SK-N-SH (cell line): ENCODE measurements around the gene ARID4B. TPM values are rescaled to one million over a fixed set of nuclear protein-coding genes. Genes with fewer than 3 reads are reported as not detected.

Experiments used
- CTCF ChIA-PET: fragments of 300-600, 350-600 bp; formaldehyde crosslinking; extraction: SDS; loops from one replicate; lab custom pipeline; 2021; lab: Yijun Ruan, JAX
- POLR2A ChIA-PET: fragments of 350-600 bp; sonication (Branson Sonifier 250); formaldehyde crosslinking; extraction: SDS; loops from one replicate; lab custom pipeline; 2020; ENCODE audit warnings: antibody characterized with exemption, inconsistent platforms; lab: Yijun Ruan, JAX
- DNase-seq: peaks from one replicate; pipeline ENCODE4 v3.0.0; 2012
- H2AFZ ChIP-seq: fragments of 200-600 bp; sonication (generic); 2 replicates; pipeline ENCODE4 v1.8.1; 2016; ENCODE audit warnings: antibody characterized with exemption, mild to moderate bottlenecking, low read depth
- H3F3A ChIP-seq: fragments of 200-600 bp; sonication (generic); replicated peaks from 2 replicates; pipeline ENCODE3; 2016; ENCODE audit warnings: antibody characterized with exemption, mild to moderate bottlenecking; ENCODE audit not compliant: insufficient read depth
- H3K27ac ChIP-seq, 2 experiments: fragments of 200-500 bp in 1 of 2; fragments of 200-600 bp in 1 of 2; sonication (Bioruptor generic) in 1 of 2; sonication (generic), shearing (Covaris generic) in 1 of 2; 2 replicates each; pipeline versions ENCODE4 v1.5.1 to v1.6.1; 2014 to 2016; ENCODE audit warnings: low read depth in 2 of 2, inconsistent platforms in 1 of 2, low read length in 1 of 2, mild to moderate bottlenecking in 1 of 2, mixed read lengths in 1 of 2
- H3K27me3 ChIP-seq: fragments of 200-600 bp; sonication (generic), shearing (Covaris generic); 2 replicates; pipeline ENCODE4 v1.6.1; 2016; ENCODE audit warnings: mixed run types; ENCODE audit not compliant: insufficient read depth
- H3K36me3 ChIP-seq, 2 experiments: fragments of 200-500 bp in 1 of 2; fragments of 200-600 bp in 1 of 2; sonication (Bioruptor generic) in 1 of 2; sonication (generic) in 1 of 2; replicated peaks in 1 of 2; 2 replicates each; pipeline versions ENCODE3 to v1.5.1; 2014 to 2016; ENCODE audit warnings: low read length in 1 of 2, mild to moderate bottlenecking in 1 of 2; ENCODE audit not compliant: insufficient read depth in 2 of 2, control insufficient read depth in 1 of 2
- H3K4me1 ChIP-seq, 2 experiments: fragments of 200-500 bp in 1 of 2; fragments of 200-600 bp in 1 of 2; sonication (Bioruptor generic) in 1 of 2; sonication (generic), shearing (Covaris generic) in 1 of 2; 2 replicates each; pipeline versions ENCODE4 v1.5.1 to v1.6.1; 2014 to 2016; ENCODE audit warnings: low read depth in 1 of 2, low read length in 1 of 2, mixed run types in 1 of 2; ENCODE audit not compliant: insufficient read depth in 2 of 2, control insufficient read depth in 1 of 2
- H3K4me2 ChIP-seq: fragments of 200-600 bp; sonication (generic), shearing (Covaris generic); 2 replicates; pipeline ENCODE4 v1.6.1; 2017; ENCODE audit warnings: mixed run types
- H3K4me3 ChIP-seq, 2 experiments: fragments of 200-500 bp in 1 of 2; fragments of 200-600 bp in 1 of 2; sonication (Bioruptor generic) in 1 of 2; sonication (generic), shearing (Covaris generic) in 1 of 2; 2 replicates each; pipeline versions ENCODE4 v1.5.1 to v1.8.1; 2014 to 2016; ENCODE audit warnings: low read depth in 2 of 2, inconsistent platforms in 1 of 2, low read length in 1 of 2, mild to moderate bottlenecking in 1 of 2, mixed read lengths in 1 of 2, moderate library complexity in 1 of 2
- H3K79me2 ChIP-seq: fragments of 200-600 bp; sonication (generic); 2 replicates; pipeline ENCODE4 v1.8.1; 2017; ENCODE audit warnings: mild to moderate bottlenecking; ENCODE audit not compliant: insufficient read depth
- H3K9ac ChIP-seq: fragments of 200-600 bp; sonication (generic); 2 replicates; pipeline ENCODE4 v1.6.1; 2017; ENCODE audit warnings: mixed run types
- H3K9me2 ChIP-seq: fragments of 200-600 bp; sonication (generic); 2 replicates; pipeline ENCODE4 v1.6.1; 2017; ENCODE audit warnings: mixed run types
- H3K9me3 ChIP-seq: fragments of 200-600 bp; sonication (generic); 2 replicates; pipeline ENCODE4 v1.6.1; 2017; ENCODE audit warnings: mixed run types, mild to moderate bottlenecking, moderate library complexity
- H4K20me1 ChIP-seq: fragments of 200-600 bp; sonication (generic); 2 replicates; pipeline ENCODE4 v1.6.1; 2017; ENCODE audit warnings: mild to moderate bottlenecking, mixed run types; ENCODE audit not compliant: insufficient read depth
- CTCF ChIP-seq: fragments of 200-600 bp; sonication (generic); IDR thresholded peaks from 2 replicates; pipeline ENCODE4 v1.6.1; 2017; ENCODE audit warnings: antibody characterized with exemption, mild to moderate bottlenecking, moderate library complexity
- ELF1 ChIP-seq: IDR thresholded peaks from 2 replicates; pipeline ENCODE4 v1.4.0; 2012
- EZH2phosphoT487 ChIP-seq: fragments of 200-600 bp; sonication (generic); IDR thresholded peaks from 2 replicates; pipeline ENCODE4 v1.6.1; 2017; ENCODE audit warnings: low read depth, mixed run types, mild to moderate bottlenecking, antibody characterized with exemption, moderate library complexity, borderline replicate concordance
- FOXJ3 ChIP-seq: sonication (generic); formaldehyde crosslinking; IDR thresholded peaks from 2 replicates; pipeline ENCODE4 v1.5.1; 2020; ENCODE audit warnings: mild to moderate bottlenecking, missing genetic modification reagents
- IRF3 ChIP-seq: fragments of 150-350 bp; IDR thresholded peaks from 2 replicates; pipeline ENCODE4 v1.6.1; 2016; ENCODE audit warnings: mild to moderate bottlenecking, low read depth, low read length
- JUND ChIP-seq: IDR thresholded peaks from 2 replicates; pipeline ENCODE4 v1.4.0; 2012
- MAX ChIP-seq: IDR thresholded peaks from 2 replicates; pipeline ENCODE4 v1.4.0; 2012; ENCODE audit warnings: low read depth
- PBX3 ChIP-seq: IDR thresholded peaks from 2 replicates; pipeline ENCODE4; 2012
- RCOR1 ChIP-seq: fragments of 150-350 bp; IDR thresholded peaks from 2 replicates; pipeline ENCODE4 v1.6.1; 2017; ENCODE audit warnings: antibody characterized with exemption, low read length
- REST ChIP-seq: IDR thresholded peaks from 2 replicates; pipeline ENCODE4 v1.6.1; 2012; ENCODE audit warnings: mild to moderate bottlenecking, low read depth, low read length, moderate library complexity
- RXRA ChIP-seq: IDR thresholded peaks from 2 replicates; pipeline ENCODE4 v1.4.0; 2012; ENCODE audit warnings: low read depth, mild to moderate bottlenecking, borderline replicate concordance
- SMC3 ChIP-seq: IDR thresholded peaks from 2 replicates; pipeline ENCODE4 v1.6.1; 2012; ENCODE audit warnings: low read depth, low read length, improper control_type of control experiment
- TEAD4 ChIP-seq: IDR thresholded peaks from 2 replicates; pipeline ENCODE4 v1.4.0; 2012; ENCODE audit warnings: mild to moderate bottlenecking, borderline replicate concordance; ENCODE audit not compliant: insufficient read depth
- USF1 ChIP-seq: IDR thresholded peaks from 2 replicates; pipeline ENCODE4 v1.4.0; 2012; ENCODE audit warnings: low read depth, borderline replicate concordance
- USF2 ChIP-seq: fragments of 150-350 bp; IDR thresholded peaks from 2 replicates; pipeline ENCODE4 v1.6.1; 2017; ENCODE audit warnings: antibody characterized with exemption, low read length, low read depth, borderline replicate concordance
- WGBS: methylation state at CpG from one replicate; pipeline ENCODE4 v1.1.6; 2017; ENCODE audit warnings: low lambda C conversion rate; 5-methylcytosine and 5-hydroxymethylcytosine counted together
- polyA plus RNA-seq, 3 experiments: library from polyadenylated mRNA; depleted of rRNA; stranded (reverse); fragments of >200 nt; gene quantifications; 2 replicates each; pipeline ENCODE4 v1.2.3, GENCODE V29; 2012

Gene ARID4B
- polyA plus RNA-seq, 1 of the 3 experiments (the other 2 are of a cell fraction): 4.4 TPM

- CTCF ChIA-PET: interaction anchor here (0.8 to 2.1 kb wide), 3 partner anchors 15 to 147 kb away, joined by 3 to 6 read pairs (median 5); no protein-coding TSS in a partner anchor
- H3K27ac ChIP-seq: no peak overlapping the region
- H3F3A ChIP-seq: peaks cover 9% of the 10 kb centered on the region
- H3K9me3 ChIP-seq: no peaks in the 10 kb centered on the region
- H3K79me2 ChIP-seq: peaks cover 100% of the 10 kb centered on the region
- H2AFZ ChIP-seq: no peak overlapping the region
- WGBS: 98% methylated on average over 11 of the region's 11 CpGs
- peaks cover 87% of the 10 kb centered on the region for H4K20me1 ChIP-seq
- H3K27me3 ChIP-seq: no peaks in the 10 kb centered on the region
- no peak for DNase-seq
- no peak overlapping the region for H3K9ac ChIP-seq
- H3K4me1 ChIP-seq: peaks cover 0 to 3% of the 10 kb centered on the region in 2 experiments; a peak in 3 of 4 replicates
- H3K4me3 ChIP-seq: no peak overlapping the region
- no peak for TF ChIP-seq USF2
- no peak for TF ChIP-seq TEAD4
- TF ChIP-seq JUND: no peak
- TF ChIP-seq MAX: no peak
- TF ChIP-seq FOXJ3 (CRISPR knock-in tag): no peak
- TF ChIP-seq ELF1: no peak
- TF ChIP-seq IRF3: no peak
- no peak for TF ChIP-seq SMC3
- no peak for TF ChIP-seq RCOR1
- TF ChIP-seq EZH2phosphoT487: no peak
- no peak for TF ChIP-seq USF1
- TF ChIP-seq PBX3: no peak
- TF ChIP-seq REST: no peak
- TF ChIP-seq CTCF: no peak
- TF ChIP-seq RXRA: no peak
- H3K9me2 ChIP-seq: no peaks in the 10 kb centered on the region
- POLR2A ChIA-PET: no interaction called here
- no peaks in the 10 kb centered on the region for H3K36me3 ChIP-seq
- no peak overlapping the region for H3K4me2 ChIP-seq
Observed at GRCh38 chr1:235268379-235269125, 59.4 kb downstream of the ARID4B start.
